Right renal cortex interstitium (tissue), 3 donors: Measurements from ENCODE around the gene LGALS7. TPM values are rescaled to one million over a fixed set of nuclear protein-coding genes. Genes with fewer than 3 reads are reported as not detected.
"Not testable (repeated sequence)": the region's sequence is repeated elsewhere in the genome, so short reads cannot be mapped to it uniquely, and the experiment has no call there.

Experiments used
- DNase-seq, 3 donors: peaks; one replicate each; pipeline ENCODE4 v3.0.0-alpha.2; 2013; ENCODE audit warnings: low read depth in 3 of 3, low spot score in 2 of 3
- polyA plus RNA-seq, 3 donors: library from polyadenylated mRNA; unstranded; fragments of 120-200 nt; gene quantifications; one replicate each; pipeline ENCODE4 v1.2.1, GENCODE V29; 2013; ENCODE audit not compliant: insufficient read length in 3 of 3

Gene LGALS7
- polyA plus RNA-seq, 3 donors, result 0.40 to 1.2 TPM; not detected in 1

- DNase-seq, result no peak
Measured at GRCh38 chr19:38800577-38801347, 27.4 kb upstream of the LGALS7 start.

DNA sequence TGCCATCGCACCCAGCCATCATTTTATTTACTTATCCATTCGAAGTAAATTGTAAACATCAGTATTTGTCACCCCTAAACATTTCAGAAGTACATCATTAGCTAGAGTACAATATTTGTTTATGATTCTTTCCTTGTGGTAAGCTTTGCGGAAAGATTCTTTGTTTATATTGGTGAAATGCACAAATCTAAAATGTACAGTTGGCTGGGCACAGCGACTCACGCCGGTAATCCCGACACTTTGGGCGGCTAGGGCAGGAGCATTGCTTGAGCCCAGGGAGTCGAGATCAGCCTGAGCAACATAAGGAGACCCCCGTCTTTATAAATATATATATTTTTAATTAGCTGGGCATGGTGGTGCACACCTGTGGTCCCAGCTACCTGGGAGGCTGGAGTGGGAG, 25.8 kb upstream of the LGALS7 start:
- DNase-seq, result no peak

DNA sequence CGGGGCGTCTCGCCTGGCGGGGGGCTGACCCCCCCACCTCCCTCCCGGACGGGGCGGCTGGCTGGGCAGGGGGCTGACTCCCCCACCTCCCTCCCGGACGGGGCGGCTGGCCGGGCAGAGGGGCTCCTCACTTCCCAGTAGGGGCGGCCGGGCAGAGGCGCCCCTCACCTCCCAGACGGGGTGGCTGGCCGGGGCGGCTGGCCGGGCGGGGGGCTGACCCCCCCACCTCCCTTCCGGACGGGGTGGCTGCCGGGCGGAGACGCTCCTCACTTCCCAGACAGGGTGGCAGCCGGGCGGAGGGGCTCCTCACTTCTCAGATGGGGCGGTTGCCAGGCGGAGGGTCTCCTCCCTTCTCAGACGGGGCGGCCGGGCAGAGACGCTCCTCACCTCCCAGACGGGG, 24.5 kb upstream of the LGALS7 start:
- not testable (repeated sequence) for DNase-seq

- no peak for DNase-seq
Measured at GRCh38 chr19:38796154-38796553, 22.8 kb upstream of the LGALS7 start.

DNA sequence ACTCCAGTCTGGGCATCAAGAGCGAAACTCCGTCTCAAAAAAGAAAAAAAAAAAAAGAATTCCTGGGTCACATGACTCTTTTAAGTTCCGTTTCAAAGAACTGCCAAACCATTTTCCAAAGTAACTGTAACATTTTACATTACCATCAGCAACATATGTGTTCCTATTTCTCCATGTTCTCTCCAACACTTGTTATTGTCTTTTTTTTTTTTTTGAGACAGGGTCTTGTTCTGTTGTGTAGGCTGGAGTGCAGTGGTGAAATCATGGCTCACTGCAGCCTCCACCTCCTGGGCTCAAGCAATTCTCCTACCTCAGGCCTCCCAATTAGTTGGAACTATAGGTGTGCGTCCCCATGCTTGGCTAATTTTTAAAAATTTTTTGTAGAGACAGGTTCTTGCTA, 22.2 kb upstream of the LGALS7 start:
- no peak for DNase-seq

DNA sequence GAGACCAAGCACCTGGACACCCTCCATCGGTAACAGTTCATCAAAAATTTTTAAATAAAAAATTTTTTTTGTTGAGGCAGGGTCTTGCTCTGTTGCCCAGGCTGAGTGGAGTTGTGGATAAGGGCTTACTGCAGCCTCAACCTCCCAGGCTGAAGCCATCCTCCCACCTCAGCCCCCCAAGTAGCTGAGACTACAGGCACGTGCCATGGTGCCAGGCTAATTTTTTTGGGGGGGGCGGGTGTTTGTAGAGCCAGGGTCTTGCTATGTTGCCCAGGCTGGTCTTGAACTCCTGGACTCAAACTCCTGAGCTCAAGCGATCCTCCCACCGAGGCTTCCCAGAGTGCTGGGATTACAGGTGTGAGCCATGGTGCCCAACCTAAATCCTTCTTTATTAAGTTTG, 20.4 kb upstream of the LGALS7 start:
- DNase-seq, result no peak

GRCh38 chr19:38793177-38793576, 19.9 kb upstream of the LGALS7 start:
- DNase-seq, result no peak

- no peak for DNase-seq
Measured at GRCh38 chr19:38792250-38793111, 19.2 kb upstream of the LGALS7 start.

DNA sequence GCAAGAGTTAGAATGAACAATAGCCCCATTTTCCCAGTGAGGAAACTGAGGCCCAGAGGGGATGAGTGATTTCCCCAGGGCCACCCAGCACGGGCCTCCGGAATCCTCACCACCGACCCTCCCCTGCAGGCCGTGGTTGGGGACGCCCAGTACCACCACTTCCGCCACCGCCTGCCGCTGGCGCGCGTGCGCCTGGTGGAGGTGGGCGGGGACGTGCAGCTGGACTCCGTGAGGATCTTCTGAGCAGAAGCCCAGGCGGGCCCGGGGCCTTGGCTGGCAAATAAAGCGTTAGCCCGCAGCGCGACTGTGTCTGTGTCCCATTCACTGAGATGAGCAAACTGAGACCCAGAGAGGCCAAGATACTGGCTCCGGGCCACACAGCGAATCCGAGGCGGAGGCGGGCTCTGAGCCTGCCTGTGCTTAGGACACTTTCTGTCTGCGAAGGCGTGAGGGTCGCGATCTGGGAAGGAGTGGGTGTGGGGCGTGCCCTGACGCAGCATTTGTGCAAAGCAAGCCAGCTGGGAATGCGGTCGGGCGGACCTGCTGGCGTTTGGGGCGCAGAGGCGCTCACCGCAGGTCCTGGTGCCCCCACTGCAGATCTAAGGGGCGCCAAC, 18.2 kb upstream of the LGALS7 start:
- not testable (repeated sequence) for DNase-seq

GRCh38 chr19:38790507-38791403, 17.4 kb upstream of the LGALS7 start:
- not testable (repeated sequence) for DNase-seq

DNA sequence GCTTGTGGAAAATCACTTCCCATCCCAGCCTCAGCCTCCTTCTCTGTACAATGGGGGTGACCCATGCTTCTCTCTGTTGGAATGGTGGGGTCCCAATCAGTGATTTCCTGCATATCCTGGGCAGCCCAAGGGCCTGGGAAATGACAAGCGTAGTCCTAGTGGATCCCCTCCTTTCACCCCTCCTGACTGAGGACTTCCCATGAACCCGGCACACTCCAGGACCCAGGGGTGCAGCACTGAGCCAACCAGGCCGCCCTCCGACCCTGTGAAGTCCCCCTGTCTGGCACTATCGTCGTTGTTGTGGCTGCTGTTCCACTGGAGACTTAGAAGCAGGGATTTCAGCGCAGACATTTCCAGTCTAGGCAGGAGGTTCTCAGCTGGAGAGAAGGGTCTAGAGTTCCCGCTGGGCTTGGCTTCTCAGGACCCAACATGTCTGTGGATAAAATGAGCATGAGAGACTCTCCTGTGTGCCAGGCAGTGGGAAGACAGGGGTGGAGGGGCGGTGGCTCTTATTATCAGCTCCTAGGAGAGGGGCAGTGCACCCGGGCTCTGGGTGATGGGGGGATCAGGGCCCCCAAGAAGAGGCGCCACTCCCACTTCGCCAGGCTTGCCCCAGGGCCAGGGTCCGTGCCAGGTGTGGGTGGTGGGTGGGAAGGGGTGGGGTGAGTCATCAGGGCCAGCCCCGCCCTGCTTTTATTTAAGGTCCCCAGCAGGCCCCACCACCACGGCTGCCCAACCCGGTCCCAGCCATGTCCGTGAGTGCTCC, 15.3 kb upstream of the LGALS7 start, which contains the start of gene LGALS7B:
LGALS7B (plus strand) TSS at position 723 of the 766 bp plus-strand sequence; CDS start at position 750, 27 bp downstream.
- no peak for DNase-seq

GRCh38 chr19:38786572-38787265, 13.4 kb upstream of the LGALS7 start:
- DNase-seq, result no peak

DNA sequence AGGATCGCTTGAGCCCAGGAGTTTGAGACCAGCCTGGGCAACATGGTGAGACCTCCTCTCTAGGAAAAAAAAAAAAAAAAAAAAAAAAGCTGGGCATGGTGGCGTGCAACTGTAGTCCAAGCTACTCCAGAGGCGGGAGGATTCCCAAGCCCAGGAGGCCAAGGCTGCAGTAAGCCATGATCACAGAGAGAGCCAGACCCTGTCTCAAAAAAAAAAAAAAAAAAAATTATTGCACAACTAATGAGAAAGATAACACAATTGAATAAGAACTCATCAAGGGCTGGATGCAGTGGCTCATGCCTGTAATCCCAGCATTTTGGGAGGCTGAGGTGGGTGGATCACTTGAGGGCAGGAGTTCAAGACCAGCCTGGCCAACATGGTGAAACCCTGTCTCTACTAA, 12.7 kb upstream of the LGALS7 start:
- not testable (repeated sequence) for DNase-seq

- DNase-seq, result no peak
Measured at GRCh38 chr19:38785187-38785699, 11.9 kb upstream of the LGALS7 start.

GRCh38 chr19:38784224-38784623, 10.9 kb upstream of the LGALS7 start:
- no peak for DNase-seq

GRCh38 chr19:38782212-38782611, 8.9 kb upstream of the LGALS7 start:
- DNase-seq, result not testable (repeated sequence)

DNA sequence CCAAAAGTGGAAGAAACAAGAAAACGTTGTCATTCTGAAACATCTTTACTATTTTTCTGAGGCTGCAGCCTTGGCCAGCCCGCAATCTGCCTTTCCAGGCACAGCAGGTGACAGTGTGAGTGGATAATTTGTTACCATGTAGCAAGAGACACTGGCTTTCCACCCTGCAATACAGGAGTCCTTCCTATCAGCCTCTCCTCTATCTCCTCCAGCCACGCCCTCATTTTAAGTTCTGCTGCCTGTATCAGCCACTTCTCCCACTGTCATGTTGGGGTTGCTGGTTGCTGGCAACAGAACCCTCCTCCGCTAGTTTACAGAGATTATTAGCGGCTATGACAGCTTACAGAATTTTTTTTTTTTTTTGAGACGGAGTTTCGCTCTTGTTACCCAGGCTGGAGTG, 7.7 kb upstream of the LGALS7 start:
- no peak for DNase-seq

DNA sequence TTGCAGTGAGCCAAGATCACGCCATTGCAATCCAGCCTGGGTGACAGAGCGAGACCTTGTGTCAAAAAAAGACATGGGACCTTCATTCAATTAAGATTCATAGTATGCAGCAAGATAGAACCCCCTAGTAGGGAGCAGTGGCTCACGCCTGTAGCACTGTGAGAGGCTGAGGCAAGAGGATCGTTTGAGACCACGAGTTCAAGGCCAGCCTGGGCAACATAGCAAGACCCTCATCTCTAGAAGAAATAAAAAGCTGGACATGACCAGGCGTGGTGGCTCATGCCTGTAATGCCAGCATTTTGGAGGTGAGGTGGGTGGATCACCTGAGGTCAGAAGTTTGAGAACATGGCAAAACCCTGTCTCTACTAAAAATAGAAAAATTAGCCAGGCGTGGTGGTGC, 7.1 kb upstream of the LGALS7 start:
- no peak for DNase-seq

DNA sequence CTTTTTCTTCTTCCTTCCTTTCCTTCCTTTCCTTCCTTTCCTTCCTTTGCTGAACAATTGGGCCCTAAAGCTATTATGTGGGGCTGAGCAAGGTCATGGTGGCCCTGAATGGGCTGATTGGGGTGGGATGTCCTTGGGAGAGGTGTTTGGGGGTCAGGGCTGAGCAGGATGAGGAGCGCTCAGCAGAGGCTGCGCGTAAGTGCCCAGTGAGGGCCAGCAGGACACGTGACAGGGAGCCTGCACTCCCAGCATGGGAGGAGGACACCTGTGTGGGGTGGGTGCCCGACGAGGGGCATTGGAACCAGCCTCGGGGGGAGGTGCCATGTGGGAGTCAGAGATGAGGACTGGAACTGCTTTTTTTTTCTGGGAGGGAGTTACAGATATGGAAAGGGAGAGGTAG, 5.4 kb upstream of the LGALS7 start:
- DNase-seq, result no peak
